ENCODE data around the gene PAK4. TPM values are rescaled to one million over a fixed set of nuclear protein-coding genes. Genes with fewer than 3 reads are reported as not detected.

PAK4 gene
- total RNA-seq, 1 experiment from 2014 or later: 63.1 TPM

GRCh38 chr19:39077323-39077722 lies 48.3 kb upstream of the PAK4 start:
- Histone ChIP-seq H2AK5ac (ENCODE audit: insufficient read length, low read length) (no peak overlapping the region), H3K56ac (ENCODE audit: insufficient read length, low read depth, low read length) (no peak overlapping the region), H4K91ac (ENCODE audit: insufficient read length, low read depth, low read length) (no peak overlapping the region), H3K9me3 (ENCODE audit: control insufficient read depth, low read depth, low read length) (no peaks in the 10 kb centered on the region), H2AFZ (ENCODE audit: low read length) (no peak overlapping the region), H2BK120ac (ENCODE audit: low read depth, low read length, poor library complexity, severe bottlenecking) (no peak overlapping the region), H3K4me2 (ENCODE audit: insufficient read depth, insufficient read length, low read length) (no peak overlapping the region), H3K79me1 (ENCODE audit: insufficient read depth, low read depth, low read length, poor library complexity, severe bottlenecking) (no peaks in the 10 kb centered on the region), H4K5ac (ENCODE audit: insufficient read length, low read depth, low read length) (no peak overlapping the region), H3K27ac (ENCODE audit: insufficient read length, low read depth, low read length) (no peak overlapping the region), H2BK20ac (ENCODE audit: low read depth, low read length, poor library complexity, severe bottlenecking) (no peak overlapping the region), H2BK15ac (ENCODE audit: low read depth, low read length) (no peak overlapping the region), H2BK5ac (ENCODE audit: insufficient read length, low read length) (no peak overlapping the region), H3K27me3 (ENCODE audit: insufficient read depth, low read length) (no peaks in the 10 kb centered on the region; the same call in 1 of the 2 replicates), H3K14ac (ENCODE audit: insufficient read depth, low read length) (no peak overlapping the region), H3K79me2 (ENCODE audit: insufficient read depth, low read length) (no peaks in the 10 kb centered on the region), H3K23ac (ENCODE audit: insufficient read length, low read depth, low read length) (no peak overlapping the region), H3K4ac (ENCODE audit: low read depth, low read length) (no peak overlapping the region), H4K20me1 (ENCODE audit: control insufficient read depth, insufficient read depth, insufficient read length) (no peaks in the 10 kb centered on the region), H3K23me2 (ENCODE audit: insufficient read length, low read depth, low read length, poor library complexity, severe bottlenecking) (no peaks in the 10 kb centered on the region), H4K8ac (replicated peaks; ENCODE audit: insufficient read length, low read depth, low read length) (no peak overlapping the region), H3K4me1 (ENCODE audit: insufficient read depth, low read length) (no peaks in the 10 kb centered on the region), H3K18ac (ENCODE audit: insufficient read length, low read depth, low read length) (no peak overlapping the region), H3T11ph (ENCODE audit: low read length) (no peak overlapping the region), H3K9ac (ENCODE audit: extremely low read depth, insufficient read length, low read length) (no peak overlapping the region), H2BK12ac (ENCODE audit: insufficient read length, low read depth, low read length) (no peak overlapping the region)
- Mint-ChIP-seq H3K4me3 (no peak overlapping the region), H3K27me3 (ENCODE audit: low read depth) (peaks cover 47% of the 10 kb centered on the region), H3K27ac (0 out of 7 replicates have a peak overlapping the region, but pooled peaks of 1 of the 3 experiments have one; percentile 53), H3K9me3 (no peaks in the 10 kb centered on the region; a peak in 2 of 5 replicates), H3K36me3 (ENCODE audit: insufficient read depth in 1 of 3, low read depth in 3 of 3) (no peaks in the 10 kb centered on the region), H3K4me1 (peaks cover 0 to 3% of the 10 kb centered on the region in 2 experiments; a peak in 1 of 4 replicates)
- WGBS (ENCODE audit: extremely low coverage, insufficient read length, low lambda C conversion rate): no CpG with 5 or more reads among the region's 11 CpGs
- no peak for DNase-seq
- TF ChIP-seq CTCF (conservative IDR thresholded peaks at IDR 0.05): no peak

Measured in H9 (cell line).